ENCODE measurements around the gene ZNF888.
"Not testable (repeated sequence)": the region's sequence is repeated elsewhere in the genome, so short reads cannot be mapped to it uniquely, and the experiment has no call there.

The ZNF888 gene

DNA sequence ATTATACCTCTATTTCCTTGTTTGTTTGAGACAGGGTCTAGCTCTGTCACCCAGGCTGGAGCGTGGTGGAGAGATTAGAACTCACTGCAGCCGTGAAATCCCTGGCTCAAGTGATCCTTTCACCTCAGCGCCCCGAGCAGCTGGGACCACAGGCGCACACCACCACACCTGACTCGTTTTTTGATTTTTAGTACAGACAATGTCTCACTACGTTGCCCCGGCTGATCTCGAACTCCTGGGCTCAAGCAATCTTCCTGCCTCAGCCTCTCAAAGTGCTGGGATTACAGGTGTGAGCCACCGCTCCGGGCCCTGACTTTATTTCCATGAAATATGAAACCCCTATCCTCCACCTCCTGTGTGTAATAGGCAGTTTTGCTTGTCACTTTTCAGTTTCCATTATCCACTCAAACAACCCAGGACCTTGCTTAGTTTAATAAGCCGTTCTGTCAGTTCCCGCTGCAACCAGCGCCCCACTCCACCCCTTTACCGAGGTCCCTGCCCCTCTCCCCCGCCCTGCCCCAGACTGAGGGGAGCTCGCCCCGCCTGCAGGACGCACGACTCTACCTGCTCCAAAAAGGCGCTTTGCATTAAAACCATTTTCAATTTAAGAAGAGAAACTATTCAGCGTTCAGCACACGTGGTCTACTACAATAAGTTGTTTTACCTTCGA is 22.6 kb upstream of the ZNF888 start:
- H3K4me3 Mint-ChIP-seq = no peak overlapping the region
- peaks cover 12% of the 10 kb centered on the region for H3K4me1 Mint-ChIP-seq (ENCODE audit: low read depth)
- intact Hi-C loops (cut with micrococcal nuclease) = no loop called here
- H3K9me3 Mint-ChIP-seq = peaks cover 52% of the 10 kb centered on the region
- peaks cover 34% of the 10 kb centered on the region for H3K36me3 Mint-ChIP-seq (ENCODE audit: low read depth)
- peaks cover 13% of the 10 kb centered on the region for H3K27me3 Mint-ChIP-seq
- no peak overlapping the region for H3K27ac Mint-ChIP-seq

DNA sequence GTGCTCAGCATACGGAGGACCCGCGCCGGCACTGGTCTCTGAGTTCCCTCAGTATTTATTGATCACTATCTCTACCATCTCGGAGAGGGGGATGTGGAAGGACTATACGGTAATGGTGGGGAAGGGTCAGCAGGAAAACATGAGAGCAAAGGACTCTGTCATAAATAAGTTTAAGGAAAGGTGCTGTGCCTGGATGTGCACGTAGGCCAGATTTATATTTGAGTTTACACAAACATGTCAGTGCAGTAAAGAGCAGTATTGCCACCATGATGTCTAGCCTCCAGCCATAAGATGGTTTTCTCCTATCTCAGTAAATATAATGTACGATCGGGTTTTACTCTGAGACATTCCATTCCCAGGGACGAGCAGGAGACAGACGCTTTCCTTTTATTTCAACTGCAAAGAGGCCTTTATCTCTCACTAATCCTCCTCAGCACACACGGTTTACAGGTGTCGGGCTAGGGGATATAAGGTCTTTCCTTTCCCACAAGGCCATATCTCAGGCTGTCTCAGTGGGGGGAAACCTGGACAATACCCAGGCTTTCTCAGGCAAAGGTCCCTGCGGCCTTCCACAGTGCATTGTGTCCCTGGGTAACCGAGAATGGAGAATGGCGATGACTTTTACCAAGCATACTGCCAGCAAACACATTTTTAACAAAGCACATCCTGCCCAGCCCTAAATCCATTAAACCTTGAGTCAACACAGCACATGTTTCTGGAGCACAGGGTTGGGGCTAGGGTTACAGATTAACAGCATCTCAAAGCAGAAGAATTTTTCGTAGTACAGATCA is 21.7 kb upstream of the ZNF888 start:
- H3K27ac Mint-ChIP-seq; intact Hi-C loops (cut with micrococcal nuclease); H3K4me3 Mint-ChIP-seq: not testable (repeated sequence)
- H3K36me3 Mint-ChIP-seq (ENCODE audit: low read depth) = peaks cover 25% of the 10 kb centered on the region
- peaks cover 43% of the 10 kb centered on the region for H3K9me3 Mint-ChIP-seq
- H3K4me1 Mint-ChIP-seq (ENCODE audit: low read depth) = peaks cover 12% of the 10 kb centered on the region
- peaks cover 13% of the 10 kb centered on the region for H3K27me3 Mint-ChIP-seq

DNA sequence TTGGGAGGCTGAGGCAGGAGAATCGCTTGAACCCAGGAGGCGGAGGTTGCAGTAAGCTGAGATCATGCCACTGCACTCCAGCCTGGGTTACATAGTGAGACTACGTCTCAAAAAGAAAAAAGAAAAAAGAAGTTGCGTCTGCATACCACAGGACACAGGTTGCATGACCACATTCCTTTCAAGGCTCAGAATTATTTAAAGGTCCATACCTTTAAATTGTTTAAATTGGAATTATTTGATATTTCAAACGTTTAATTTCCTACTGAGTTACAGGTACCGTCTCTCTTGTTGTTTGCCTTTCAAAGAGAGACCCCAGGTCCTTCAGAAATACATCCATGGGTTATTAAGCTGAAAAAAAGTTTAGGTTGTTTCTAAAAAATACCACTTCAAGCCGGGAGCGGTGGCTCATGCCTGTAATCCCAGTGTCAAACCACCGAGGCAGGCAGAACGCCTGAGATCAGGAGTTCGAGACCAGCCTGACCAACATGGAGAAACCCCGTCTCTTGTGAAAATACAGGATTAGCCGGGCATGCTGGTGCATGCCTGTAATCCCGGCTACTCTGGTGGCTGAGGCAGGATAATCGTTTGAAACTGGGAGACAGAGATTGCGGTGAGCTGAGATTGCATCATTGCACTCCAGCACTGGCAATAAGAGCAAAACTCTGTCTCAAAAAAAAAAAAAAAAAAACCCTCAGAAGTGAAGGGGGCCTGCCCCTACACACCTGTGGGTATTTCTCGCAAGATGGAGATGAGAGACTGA is 20.8 kb upstream of the ZNF888 start:
- Mint-ChIP-seq H3K27me3 (peaks cover 13% of the 10 kb centered on the region), H3K9me3 (peaks cover 35% of the 10 kb centered on the region), H3K27ac (no peak overlapping the region), H3K36me3 (ENCODE audit: low read depth) (peaks cover 20% of the 10 kb centered on the region), H3K4me3 (no peak overlapping the region), H3K4me1 (ENCODE audit: low read depth) (peaks cover 18% of the 10 kb centered on the region)
- intact Hi-C loops (cut with micrococcal nuclease) = loop anchor here (2.0 kb wide), 1 partner anchor 21 kb away; the partner anchor contains the start of gene ZNF888

DNA sequence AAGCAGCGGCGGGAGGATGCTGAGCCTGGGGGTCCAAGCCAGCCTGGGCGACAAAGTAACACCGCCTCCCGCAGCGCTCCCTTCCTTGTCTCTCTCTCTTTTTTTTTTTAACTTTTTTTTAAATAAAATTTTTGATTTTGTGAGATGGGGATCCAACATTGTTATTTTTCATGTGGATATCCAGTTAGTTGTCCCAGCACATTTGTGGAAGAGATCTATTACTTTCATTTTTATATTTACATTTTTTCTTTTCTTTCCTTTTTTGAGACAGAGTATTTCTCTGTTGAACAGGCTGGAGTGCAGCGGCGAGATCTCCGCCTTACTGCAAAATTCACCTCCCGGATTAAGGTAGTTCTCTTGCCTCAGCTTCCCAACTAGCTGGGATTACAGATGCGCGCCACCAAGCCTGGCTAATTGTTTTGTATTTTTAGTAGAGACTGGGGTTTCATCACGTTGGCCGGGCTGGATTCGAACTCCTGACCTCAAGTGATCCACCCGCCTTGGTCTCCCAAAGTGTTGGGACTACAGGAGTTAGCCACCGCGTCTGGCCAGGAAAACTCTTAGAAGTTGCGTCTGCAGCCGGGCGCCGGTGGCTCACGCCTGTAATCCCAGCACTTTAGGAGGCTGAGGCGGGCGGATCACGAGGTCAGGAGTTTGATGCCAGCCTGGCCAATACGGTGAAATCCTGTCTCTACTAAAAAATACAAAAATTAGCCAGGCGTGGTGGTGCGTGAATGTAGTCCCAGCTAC is 20.1 kb upstream of the ZNF888 start:
- Mint-ChIP-seq H3K4me3 (peak overlapping the region; percentile 83), H3K9me3 (peaks cover 35% of the 10 kb centered on the region), H3K36me3 (ENCODE audit: low read depth) (peaks cover 26% of the 10 kb centered on the region), H3K27ac (peak overlapping the region; percentile 86), H3K4me1 (ENCODE audit: low read depth) (peaks cover 25% of the 10 kb centered on the region), H3K27me3 (peaks cover 13% of the 10 kb centered on the region)
- intact Hi-C loops (cut with micrococcal nuclease) = loop anchor here (2.0 kb wide), 1 partner anchor 21 kb away; the partner anchor contains the start of gene ZNF888

DNA sequence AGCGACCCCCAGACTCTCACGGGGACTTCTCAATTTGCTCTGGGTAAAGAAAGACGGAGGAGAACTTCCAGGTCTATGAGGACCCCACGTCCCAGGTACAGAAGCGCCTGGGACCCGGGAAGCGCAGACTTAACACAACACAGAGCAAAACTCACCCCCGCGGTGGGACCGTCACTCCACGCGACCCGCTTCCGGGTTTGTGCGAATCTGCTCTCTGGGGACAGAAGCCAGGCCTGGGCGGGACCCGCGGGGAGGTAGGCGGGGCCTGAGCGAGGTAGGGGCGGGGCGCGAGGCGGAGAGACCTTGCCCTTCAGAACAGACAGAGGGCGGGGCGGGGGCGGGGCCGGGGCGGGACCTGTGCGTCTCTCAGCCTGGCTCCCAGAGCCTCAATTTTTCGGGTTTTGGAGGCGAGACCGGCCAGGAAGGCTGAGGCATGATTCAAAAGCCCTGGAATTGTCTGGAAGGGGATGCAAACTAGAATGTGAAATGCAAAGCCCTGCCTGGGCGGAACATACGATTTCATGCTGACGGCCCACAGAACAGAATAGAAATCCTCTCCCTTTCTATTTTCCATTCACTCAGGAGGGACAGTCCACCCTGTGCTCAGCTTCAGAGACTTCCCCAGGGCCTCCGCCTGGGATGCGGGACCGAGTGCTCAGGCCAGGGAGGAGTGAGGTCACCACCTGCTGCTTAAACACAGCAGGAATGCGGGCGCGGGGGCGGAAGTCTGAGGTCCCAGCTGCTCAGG is 19.3 kb upstream of the ZNF888 start:
- Mint-ChIP-seq H3K27me3 (peaks cover 13% of the 10 kb centered on the region), H3K27ac (peak overlapping the region; percentile 86), H3K4me1 (ENCODE audit: low read depth) (peaks cover 28% of the 10 kb centered on the region), H3K36me3 (ENCODE audit: low read depth) (peaks cover 27% of the 10 kb centered on the region), H3K9me3 (peaks cover 33% of the 10 kb centered on the region), H3K4me3 (peak overlapping the region; percentile 83)
- intact Hi-C loops (cut with micrococcal nuclease) = loop anchor here (1.0 to 2.0 kb wide), 2 partner anchors 20 kb away; partner anchors contain the start of genes ZNF816 and ZNF888

DNA sequence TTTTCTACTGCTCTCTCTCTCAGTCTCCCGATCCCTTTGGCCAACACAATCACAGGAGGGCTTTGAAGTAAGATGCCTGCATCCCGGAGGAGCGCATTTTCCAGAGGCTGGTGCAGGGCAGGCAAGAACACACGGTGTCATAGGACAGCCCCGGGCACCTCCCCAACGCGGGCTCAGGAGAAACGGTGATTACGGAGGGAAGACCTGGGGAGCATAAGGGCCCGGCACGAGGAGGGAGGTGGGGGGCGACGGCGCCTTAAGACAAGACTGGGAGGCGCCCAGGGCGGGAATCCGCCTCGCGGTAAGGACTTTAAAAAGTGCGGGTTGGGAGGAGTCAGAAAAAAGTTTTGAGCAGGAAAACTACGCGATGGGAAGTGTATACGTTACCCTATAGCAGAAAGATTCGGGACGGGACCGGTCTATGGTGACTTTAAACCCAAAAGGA is 18.7 kb upstream of the ZNF888 start:
- Mint-ChIP-seq H3K9me3 (peaks cover 27% of the 10 kb centered on the region), H3K27ac (peak overlapping the region; percentile 86), H3K27me3 (peaks cover 12% of the 10 kb centered on the region), H3K4me3 (peak overlapping the region; percentile 83), H3K4me1 (ENCODE audit: low read depth) (peaks cover 34% of the 10 kb centered on the region), H3K36me3 (ENCODE audit: low read depth) (peaks cover 33% of the 10 kb centered on the region)
- intact Hi-C loops (cut with micrococcal nuclease) = loop anchor here (1.0 to 2.0 kb wide), 2 partner anchors 19 to 20 kb away; partner anchors contain the start of genes ZNF816 and ZNF888

DNA sequence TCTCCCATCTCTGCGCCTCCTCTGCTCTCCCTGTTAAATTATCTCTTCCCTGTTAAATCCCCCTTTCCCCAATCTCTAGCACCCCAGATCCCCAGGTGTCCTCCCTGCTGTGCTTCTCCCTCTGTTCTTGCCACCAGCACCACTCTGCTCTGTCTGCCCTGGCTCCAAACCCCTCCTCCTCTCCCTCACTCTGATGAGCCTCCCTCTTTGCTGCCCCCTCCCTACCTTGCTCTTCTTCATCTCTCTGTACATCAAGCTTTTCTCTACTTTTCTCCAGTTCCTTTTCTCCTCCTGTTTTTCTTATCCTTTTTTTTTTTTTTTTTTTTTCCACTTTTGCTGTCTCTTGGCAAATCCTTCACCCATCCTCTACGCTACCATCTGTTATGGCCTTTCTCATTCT is 18.3 kb upstream of the ZNF888 start:
- intact Hi-C loops (cut with micrococcal nuclease); H3K27me3 Mint-ChIP-seq: not testable (repeated sequence)
- H3K36me3 Mint-ChIP-seq (ENCODE audit: low read depth) = peaks cover 33% of the 10 kb centered on the region
- peak overlapping the region; percentile 86 for H3K27ac Mint-ChIP-seq
- H3K9me3 Mint-ChIP-seq = peaks cover 23% of the 10 kb centered on the region
- peak overlapping the region; percentile 83 for H3K4me3 Mint-ChIP-seq
- H3K4me1 Mint-ChIP-seq (ENCODE audit: low read depth) = peaks cover 38% of the 10 kb centered on the region

DNA sequence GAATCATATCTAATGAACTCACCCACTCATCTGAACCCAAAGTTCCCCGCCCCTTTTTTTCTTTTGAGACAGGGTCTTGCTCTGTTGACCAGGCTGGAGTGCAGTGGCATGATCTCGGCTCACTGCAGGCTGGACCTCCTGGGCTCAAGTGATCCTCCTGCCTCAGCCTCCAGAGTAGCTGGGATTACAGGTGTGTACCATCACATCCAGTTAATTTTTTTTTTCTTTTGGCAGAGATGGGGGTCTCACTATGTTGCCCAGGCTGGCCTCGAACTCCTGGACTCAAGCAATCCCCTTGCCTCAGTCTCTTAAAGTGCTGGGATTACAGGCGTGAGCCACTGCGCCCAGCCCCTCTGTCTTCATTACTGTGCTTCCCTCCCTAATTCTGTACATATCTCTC is 17.7 kb upstream of the ZNF888 start:
- H3K27me3 Mint-ChIP-seq; intact Hi-C loops (cut with micrococcal nuclease): not testable (repeated sequence)
- peaks cover 17% of the 10 kb centered on the region for H3K9me3 Mint-ChIP-seq
- peak overlapping the region; percentile 86 for H3K27ac Mint-ChIP-seq
- H3K36me3 Mint-ChIP-seq (ENCODE audit: low read depth) = peaks cover 30% of the 10 kb centered on the region
- H3K4me3 Mint-ChIP-seq = peak overlapping the region; percentile 83
- H3K4me1 Mint-ChIP-seq (ENCODE audit: low read depth) = peaks cover 44% of the 10 kb centered on the region

DNA sequence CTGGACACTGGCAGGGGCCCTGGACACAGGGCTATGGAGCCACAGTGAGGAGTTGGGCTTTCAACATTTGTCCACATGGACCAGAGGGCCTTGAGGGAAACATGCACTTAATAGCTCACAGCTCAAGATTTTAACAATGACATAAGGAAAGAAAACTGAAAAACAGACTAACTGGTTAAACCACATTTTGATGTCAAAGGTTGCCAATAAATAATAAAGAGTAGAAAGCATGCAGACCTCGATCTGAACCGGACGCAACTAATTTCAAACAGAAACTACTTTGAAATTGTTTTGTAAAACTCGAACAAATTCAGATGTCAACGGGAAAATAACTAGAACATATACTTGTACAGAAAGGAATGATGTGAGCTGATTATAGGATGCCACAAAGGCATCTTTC is 15.5 kb upstream of the ZNF888 start:
- Mint-ChIP-seq H3K36me3 (ENCODE audit: low read depth) (peaks cover 46% of the 10 kb centered on the region), H3K27ac (peak overlapping the region; percentile 1), H3K4me1 (ENCODE audit: low read depth) (peaks cover 49% of the 10 kb centered on the region), H3K9me3 (no peaks in the 10 kb centered on the region), H3K4me3 (no peak overlapping the region), H3K27me3 (peaks cover 2% of the 10 kb centered on the region)
- intact Hi-C loops (cut with micrococcal nuclease) = no loop called here

DNA sequence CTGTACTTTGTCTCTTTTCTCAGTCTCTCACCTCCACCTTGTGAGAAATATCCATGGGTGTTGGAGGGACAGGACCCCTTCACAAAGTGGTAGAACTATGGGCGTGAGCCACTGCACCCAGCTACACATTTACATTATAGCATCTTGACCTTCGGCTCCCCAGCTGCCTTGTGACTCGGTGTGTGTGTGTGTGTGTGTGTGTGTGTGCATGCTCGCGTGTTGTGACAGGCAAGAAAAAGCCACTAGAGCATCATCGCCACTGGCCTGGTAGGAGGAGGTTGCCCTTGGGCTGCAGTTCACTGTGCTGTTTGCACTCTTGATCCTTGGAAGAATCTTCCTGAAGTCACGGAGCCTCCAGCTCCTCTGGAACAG is 13.7 kb upstream of the ZNF888 start:
- Mint-ChIP-seq H3K4me1 (ENCODE audit: low read depth) (peaks cover 53% of the 10 kb centered on the region), H3K27me3 (no peaks in the 10 kb centered on the region), H3K4me3 (no peak overlapping the region), H3K27ac (peak overlapping the region; percentile 17), H3K9me3 (no peaks in the 10 kb centered on the region), H3K36me3 (ENCODE audit: low read depth) (peaks cover 57% of the 10 kb centered on the region)
- intact Hi-C loops (cut with micrococcal nuclease) = no loop called here

DNA sequence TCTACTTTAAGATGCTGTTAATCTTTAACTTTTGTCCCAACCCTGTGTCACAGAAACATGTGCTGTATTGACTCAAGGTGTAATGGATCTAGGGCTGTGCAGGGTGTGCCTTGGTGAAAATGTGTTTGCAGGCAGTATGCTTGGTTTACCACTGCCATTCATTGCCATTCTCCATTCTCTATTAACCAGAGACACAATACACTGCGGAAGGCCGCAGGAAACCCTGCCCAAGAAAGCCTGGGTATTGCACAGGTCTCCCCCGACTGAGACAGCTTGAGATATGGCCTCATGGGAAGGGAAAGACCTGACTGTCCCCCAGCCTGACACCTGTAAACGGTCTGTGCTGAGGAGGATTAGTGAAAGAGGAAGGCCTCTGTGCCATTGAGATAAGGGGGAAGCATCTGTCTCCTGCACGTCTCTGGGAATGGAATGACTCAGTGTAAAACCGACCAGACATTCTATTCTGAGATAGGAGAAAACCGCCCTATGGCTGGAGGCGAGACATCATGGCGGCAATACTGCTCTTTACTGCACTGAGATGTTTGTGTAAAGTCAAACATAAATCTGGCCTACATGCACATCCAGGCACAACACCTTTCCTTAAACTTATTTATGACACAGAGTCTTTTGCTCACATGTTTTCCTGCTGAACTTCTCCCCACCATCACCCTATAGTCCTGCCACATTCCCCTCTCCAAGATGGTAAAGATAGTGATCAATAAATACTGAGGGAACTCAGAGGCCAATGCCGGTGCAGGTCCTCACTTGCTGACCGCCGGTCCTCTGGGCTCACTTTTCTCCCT is 13.1 kb upstream of the ZNF888 start:
- H3K4me1 Mint-ChIP-seq (ENCODE audit: low read depth) = peaks cover 47% of the 10 kb centered on the region
- H3K36me3 Mint-ChIP-seq (ENCODE audit: low read depth) = peaks cover 56% of the 10 kb centered on the region
- intact Hi-C loops (cut with micrococcal nuclease) = no loop called here
- no peak overlapping the region for H3K4me3 Mint-ChIP-seq
- H3K9me3 Mint-ChIP-seq = no peaks in the 10 kb centered on the region
- peak overlapping the region; percentile 17 for H3K27ac Mint-ChIP-seq
- no peaks in the 10 kb centered on the region for H3K27me3 Mint-ChIP-seq

DNA sequence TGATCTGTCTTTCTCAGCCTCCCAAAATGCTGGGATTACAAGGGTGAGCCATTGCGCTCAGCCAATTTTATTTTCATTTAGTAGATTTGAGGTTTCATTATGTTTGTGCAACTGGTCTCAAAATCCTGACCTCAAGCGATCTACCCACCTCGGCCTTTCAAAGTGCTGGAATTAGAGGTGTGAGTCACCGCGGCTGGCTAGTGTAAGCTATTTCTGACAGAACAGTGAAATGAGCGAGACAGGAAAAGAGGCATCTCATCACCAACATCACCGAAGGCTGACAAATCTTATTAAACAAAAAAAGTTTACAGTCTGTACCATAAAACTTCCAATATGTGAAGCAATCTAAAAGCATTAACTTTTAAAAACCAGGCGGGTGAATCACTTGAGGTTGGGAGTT is 12.2 kb upstream of the ZNF888 start:
- Mint-ChIP-seq H3K36me3 (ENCODE audit: low read depth) (peaks cover 56% of the 10 kb centered on the region), H3K27me3 (no peaks in the 10 kb centered on the region), H3K4me3 (no peak overlapping the region), H3K9me3 (no peaks in the 10 kb centered on the region), H3K27ac (no peak overlapping the region), H3K4me1 (ENCODE audit: low read depth) (peaks cover 42% of the 10 kb centered on the region)
- intact Hi-C loops (cut with micrococcal nuclease) = no loop called here

Measured in dendritic cell treated with granulocyte-macrophage colony-stimulating factor and Interleukin-4, amounts not matched to agents 40 ng/mL and 50 ng/mL, for 4 days (primary cell).